Astrocyte (in vitro differentiated cells and primary cell): ENCODE results near the gene SMG1. TPM values are rescaled to one million over a fixed set of nuclear protein-coding genes. Genes with fewer than 3 reads are reported as not detected.

Experiments
- DNase-seq: peaks from one replicate; pipeline ENCODE4 v3.0.0-alpha.2; 2010; ENCODE audit warnings: low read depth
- FAIRE-seq: peaks from 2 replicates; lab custom pipeline; 2011; peaks lifted over from hg19 to GRCh38; lab: Jason Lieb, UNC
- H2AFZ ChIP-seq: 2 replicates; pipeline ENCODE4 v1.6.0; 2012; ENCODE audit warnings: low read depth, low read length, inconsistent platforms
- H3K27ac ChIP-seq: 2 replicates; pipeline ENCODE4 v1.5.1; 2011; ENCODE audit warnings: low read depth, low read length, inconsistent platforms
- H3K27me3 ChIP-seq: 2 replicates; pipeline ENCODE4 v1.6.0; 2011; ENCODE audit warnings: low read length, inconsistent platforms; ENCODE audit not compliant: insufficient read depth
- H3K36me3 ChIP-seq: 2 replicates; pipeline ENCODE4 v1.5.1; 2011; ENCODE audit warnings: low read length, inconsistent platforms; ENCODE audit not compliant: insufficient read depth
- H3K4me1 ChIP-seq: 2 replicates; pipeline ENCODE4 v1.5.1; 2011; ENCODE audit warnings: low read length, inconsistent platforms; ENCODE audit not compliant: insufficient read depth
- H3K4me2 ChIP-seq: 2 replicates; pipeline ENCODE4 v1.6.0; 2012; ENCODE audit warnings: low read length, inconsistent platforms
- H3K4me3 ChIP-seq: 2 replicates; pipeline ENCODE4 v1.5.1; 2011; ENCODE audit warnings: low read depth, mild to moderate bottlenecking, low read length, inconsistent platforms; ENCODE audit not compliant: insufficient read depth
- H3K79me2 ChIP-seq: 2 replicates; pipeline ENCODE4 v1.6.0; 2012; ENCODE audit warnings: mild to moderate bottlenecking, low read length, inconsistent platforms; ENCODE audit not compliant: insufficient read depth
- H3K9ac ChIP-seq: 2 replicates; pipeline ENCODE4 v1.6.0; 2012; ENCODE audit warnings: mild to moderate bottlenecking, low read length, inconsistent platforms
- H3K9me3 ChIP-seq: 2 replicates; pipeline ENCODE4 v1.5.1; 2012; ENCODE audit warnings: low read depth, mild to moderate bottlenecking, low read length, inconsistent platforms; ENCODE audit not compliant: insufficient read depth
- H4K20me1 ChIP-seq: 2 replicates; pipeline ENCODE4 v1.6.0; 2012; ENCODE audit warnings: low read length, inconsistent platforms; ENCODE audit not compliant: insufficient read depth
- H3K27ac Mint-ChIP-seq: one replicate; pipeline ENCODE4 v1.8.0; 2021; ENCODE audit warnings: mild to moderate bottlenecking, mixed read lengths; ENCODE audit not compliant: unreplicated experiment
- H3K27me3 Mint-ChIP-seq: one replicate; pipeline ENCODE4 v1.8.0; 2021; ENCODE audit warnings: low read depth, mixed read lengths; ENCODE audit not compliant: unreplicated experiment
- H3K36me3 Mint-ChIP-seq: one replicate; pipeline ENCODE4 v1.8.0; 2021; ENCODE audit warnings: low read depth, mixed read lengths; ENCODE audit not compliant: unreplicated experiment
- H3K4me1 Mint-ChIP-seq: one replicate; pipeline ENCODE4 v1.8.0; 2021; ENCODE audit warnings: low read depth, mixed read lengths; ENCODE audit not compliant: unreplicated experiment
- H3K4me3 Mint-ChIP-seq: one replicate; pipeline ENCODE4 v1.8.0; 2021; ENCODE audit warnings: mild to moderate bottlenecking, moderate library complexity, mixed read lengths; ENCODE audit not compliant: unreplicated experiment
- H3K9me3 Mint-ChIP-seq: one replicate; pipeline ENCODE4 v1.8.0; 2021; ENCODE audit warnings: mild to moderate bottlenecking, mixed read lengths; ENCODE audit not compliant: unreplicated experiment
- CTCF ChIP-seq: IDR thresholded peaks from 2 replicates; pipeline ENCODE4 v1.5.1; 2011; ENCODE audit warnings: low read depth, mild to moderate bottlenecking, inconsistent platforms, low read length, moderate library complexity; ENCODE audit not compliant: insufficient read depth
- EZH2 ChIP-seq: IDR thresholded peaks from 2 replicates; pipeline ENCODE4 v1.6.1; 2012; ENCODE audit warnings: mild to moderate bottlenecking, low read length, inconsistent platforms; ENCODE audit not compliant: insufficient read depth
- total RNA-seq: library from RNA; stranded (reverse); gene quantifications from 2 replicates; pipeline ENCODE4 v1.2.1, GENCODE V29; 2021

SMG1 gene
- total RNA-seq, 1 donor from 2014 or later = 97.4 TPM

- H3K4me2 ChIP-seq = no peak overlapping the region
- no peaks in the 10 kb centered on the region for H3K9me3 ChIP-seq
- no peak for TF ChIP-seq CTCF
- no peak for TF ChIP-seq EZH2
- H3K36me3 Mint-ChIP-seq = peaks cover 29% of the 10 kb centered on the region
- no peak overlapping the region for H3K4me3 ChIP-seq
- DNase-seq (no peak), FAIRE-seq (no peak)
- H3K79me2 ChIP-seq = peaks cover 4% of the 10 kb centered on the region
- H3K4me1 ChIP-seq = no peaks in the 10 kb centered on the region
- H3K27ac ChIP-seq = no peak overlapping the region
- no peak overlapping the region for H3K9ac ChIP-seq
- no peak overlapping the region for H3K4me3 Mint-ChIP-seq
- no peaks in the 10 kb centered on the region for H3K27me3 ChIP-seq
- no peaks in the 10 kb centered on the region for H3K27me3 Mint-ChIP-seq
- no peaks in the 10 kb centered on the region for H3K4me1 Mint-ChIP-seq
- H4K20me1 ChIP-seq = peaks cover 9% of the 10 kb centered on the region
- no peaks in the 10 kb centered on the region for H3K9me3 Mint-ChIP-seq
- H3K36me3 ChIP-seq = peaks cover 53% of the 10 kb centered on the region
- H2AFZ ChIP-seq = no peak overlapping the region
- no peak overlapping the region for H3K27ac Mint-ChIP-seq
These were observed 83.6 kb downstream of the SMG1 start for GRCh38 chr16:18842565-18842964.

DNA sequence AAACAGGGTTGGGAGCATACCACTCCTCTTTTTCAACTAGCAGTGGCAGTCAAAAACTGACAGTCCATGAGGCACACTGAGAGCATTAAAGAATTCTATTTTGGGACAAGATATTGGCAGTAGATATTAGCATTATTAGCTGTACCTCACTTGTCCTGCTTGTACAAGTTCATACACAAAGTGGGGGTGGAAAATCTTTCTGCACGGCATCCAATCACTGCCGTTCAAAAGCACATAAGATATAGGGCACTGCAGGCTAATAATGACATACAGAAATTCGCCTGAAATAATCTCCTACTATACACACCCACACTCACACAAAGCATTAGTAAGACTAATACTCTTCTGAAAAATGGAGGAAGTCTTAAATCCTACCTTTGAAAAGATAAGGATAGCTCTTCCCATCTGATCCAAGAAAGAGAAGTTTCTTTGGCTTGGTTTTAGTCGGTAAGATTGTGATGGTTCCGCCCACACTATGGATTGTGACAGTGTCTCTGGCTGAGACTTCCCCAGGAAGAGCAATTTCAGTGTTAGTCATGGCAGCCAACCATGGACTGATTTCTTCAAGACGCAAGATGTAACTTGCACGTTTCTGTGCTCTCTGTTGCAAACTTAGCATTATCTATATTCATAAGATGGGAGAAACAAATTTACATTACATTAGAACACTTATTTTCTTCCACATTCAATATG, 84.2 kb downstream of the SMG1 start:
- no peaks in the 10 kb centered on the region for H3K9me3 ChIP-seq
- DNase-seq (no peak), FAIRE-seq (no peak)
- no peaks in the 10 kb centered on the region for H3K27me3 ChIP-seq
- H3K27me3 Mint-ChIP-seq = no peaks in the 10 kb centered on the region
- no peak for TF ChIP-seq CTCF
- TF ChIP-seq EZH2 = no peak
- no peak overlapping the region for H3K4me2 ChIP-seq
- no peak overlapping the region for H3K4me3 Mint-ChIP-seq
- no peak overlapping the region for H3K27ac Mint-ChIP-seq
- H3K9me3 Mint-ChIP-seq = no peaks in the 10 kb centered on the region
- H3K36me3 Mint-ChIP-seq = peaks cover 34% of the 10 kb centered on the region
- H3K9ac ChIP-seq = no peak overlapping the region
- H3K27ac ChIP-seq = no peak overlapping the region
- peaks cover 52% of the 10 kb centered on the region for H3K36me3 ChIP-seq
- H3K4me3 ChIP-seq = no peak overlapping the region
- no peak overlapping the region for H2AFZ ChIP-seq
- H4K20me1 ChIP-seq = peaks cover 9% of the 10 kb centered on the region
- H3K4me1 ChIP-seq = no peaks in the 10 kb centered on the region
- no peaks in the 10 kb centered on the region for H3K4me1 Mint-ChIP-seq
- peaks cover 4% of the 10 kb centered on the region for H3K79me2 ChIP-seq

- no peak overlapping the region for H3K27ac Mint-ChIP-seq
- Histone ChIP-seq H3K4me2 (no peak overlapping the region), H3K9me3 (no peaks in the 10 kb centered on the region), H3K4me1 (no peaks in the 10 kb centered on the region), H3K79me2 (peaks cover 4% of the 10 kb centered on the region), H3K36me3 (peaks cover 57% of the 10 kb centered on the region), H3K27me3 (no peaks in the 10 kb centered on the region), H4K20me1 (peaks cover 9% of the 10 kb centered on the region), H2AFZ (no peak overlapping the region), H3K9ac (no peak overlapping the region), H3K4me3 (no peak overlapping the region), H3K27ac (no peak overlapping the region)
- no peaks in the 10 kb centered on the region for H3K9me3 Mint-ChIP-seq
- no peaks in the 10 kb centered on the region for H3K4me1 Mint-ChIP-seq
- DNase-seq = no peak
- H3K27me3 Mint-ChIP-seq = no peaks in the 10 kb centered on the region
- TF ChIP-seq EZH2 (no peak), CTCF (no peak)
- H3K4me3 Mint-ChIP-seq = no peak overlapping the region
- H3K36me3 Mint-ChIP-seq = peaks cover 30% of the 10 kb centered on the region
- FAIRE-seq = no peak
These were observed 86.7 kb downstream of the SMG1 start for GRCh38 chr16:18839555-18839954.
